ENCODE measurements around the gene MTUS2.
"Not testable (repeated sequence)": the region's sequence is repeated elsewhere in the genome, so short reads cannot be mapped to it uniquely, and the experiment has no call there.

MTUS2 gene

GRCh38 chr13:28981530-28981929 lies 161.4 kb downstream of the MTUS2 start:
- H2AFZ ChIP-seq (ENCODE audit: low read length): no peak overlapping the region
- H3F3A ChIP-seq (ENCODE audit: low read depth): no peaks in the 10 kb centered on the region
- H3K79me2 ChIP-seq (ENCODE audit: insufficient read depth, low read length): no peaks in the 10 kb centered on the region
- H3K27me3 ChIP-seq (ENCODE audit: insufficient read depth, low read length, poor library complexity, severe bottlenecking): no peaks in the 10 kb centered on the region
- no peaks in the 10 kb centered on the region for H3K9me3 ChIP-seq (ENCODE audit: insufficient read depth, low read depth, low read length)
- no peak overlapping the region for H3K4me2 ChIP-seq (ENCODE audit: low read depth, low read length, poor library complexity, severe bottlenecking)
- H3K36me3 ChIP-seq (ENCODE audit: insufficient read depth, low read length): no peaks in the 10 kb centered on the region
- no peak overlapping the region for H3K4me3 ChIP-seq (ENCODE audit: low read length, poor library complexity, severe bottlenecking)
- H3K4me1 ChIP-seq (ENCODE audit: insufficient read depth, low read length, poor library complexity, severe bottlenecking): no peaks in the 10 kb centered on the region
- no peak for TF ChIP-seq CTCF (conservative IDR thresholded peaks at IDR 0.05; ENCODE audit: low read length)
- no peak for TF ChIP-seq EZH2phosphoT487 (IDR thresholded peaks at IDR 0.05; ENCODE audit: borderline replicate concordance)
- H3K9me2 ChIP-seq (replicated peaks; ENCODE audit: low read depth, low read length): no peaks in the 10 kb centered on the region
- no peaks in the 10 kb centered on the region for H4K20me1 ChIP-seq (ENCODE audit: insufficient read depth, low read length, poor library complexity, severe bottlenecking)
- no peak overlapping the region for H3K9ac ChIP-seq (ENCODE audit: low read depth, low read length, poor library complexity, severe bottlenecking)

GRCh38 chr13:28983641-28984040 lies 163.5 kb downstream of the MTUS2 start:
- H3F3A ChIP-seq (ENCODE audit: low read depth): no peaks in the 10 kb centered on the region
- H3K36me3 ChIP-seq (ENCODE audit: insufficient read depth, low read length): no peaks in the 10 kb centered on the region
- H3K9ac ChIP-seq (ENCODE audit: low read depth, low read length, poor library complexity, severe bottlenecking): no peak overlapping the region
- no peaks in the 10 kb centered on the region for H4K20me1 ChIP-seq (ENCODE audit: insufficient read depth, low read length, poor library complexity, severe bottlenecking)
- no peaks in the 10 kb centered on the region for H3K9me2 ChIP-seq (replicated peaks; ENCODE audit: low read depth, low read length)
- no peaks in the 10 kb centered on the region for H3K79me2 ChIP-seq (ENCODE audit: insufficient read depth, low read length)
- H3K27me3 ChIP-seq (ENCODE audit: insufficient read depth, low read length, poor library complexity, severe bottlenecking): no peaks in the 10 kb centered on the region
- no peak overlapping the region for H2AFZ ChIP-seq (ENCODE audit: low read length)
- H3K4me2 ChIP-seq (ENCODE audit: low read depth, low read length, poor library complexity, severe bottlenecking): no peak overlapping the region
- TF ChIP-seq EZH2phosphoT487 (IDR thresholded peaks at IDR 0.05; ENCODE audit: borderline replicate concordance): no peak
- H3K4me3 ChIP-seq (ENCODE audit: low read length, poor library complexity, severe bottlenecking): no peak overlapping the region
- H3K4me1 ChIP-seq (ENCODE audit: insufficient read depth, low read length, poor library complexity, severe bottlenecking): no peaks in the 10 kb centered on the region
- no peaks in the 10 kb centered on the region for H3K9me3 ChIP-seq (ENCODE audit: insufficient read depth, low read depth, low read length)

- H3K4me2 ChIP-seq (ENCODE audit: low read depth, low read length, poor library complexity, severe bottlenecking): no peak overlapping the region
- no peak overlapping the region for H2AFZ ChIP-seq (ENCODE audit: low read length)
- H3K36me3 ChIP-seq (ENCODE audit: insufficient read depth, low read length): no peaks in the 10 kb centered on the region
- H4K20me1 ChIP-seq (ENCODE audit: insufficient read depth, low read length, poor library complexity, severe bottlenecking): no peaks in the 10 kb centered on the region
- H3K79me2 ChIP-seq (ENCODE audit: insufficient read depth, low read length): no peaks in the 10 kb centered on the region
- H3K9ac ChIP-seq (ENCODE audit: low read depth, low read length, poor library complexity, severe bottlenecking): no peak overlapping the region
- TF ChIP-seq CTCF (conservative IDR thresholded peaks at IDR 0.05; ENCODE audit: low read length) (no peak), EZH2phosphoT487 (IDR thresholded peaks at IDR 0.05; ENCODE audit: borderline replicate concordance) (no peak)
- H3K27me3 ChIP-seq (ENCODE audit: insufficient read depth, low read length, poor library complexity, severe bottlenecking): no peaks in the 10 kb centered on the region
- no peaks in the 10 kb centered on the region for H3K9me3 ChIP-seq (ENCODE audit: insufficient read depth, low read depth, low read length)
- no peaks in the 10 kb centered on the region for H3K9me2 ChIP-seq (replicated peaks; ENCODE audit: low read depth, low read length)
- H3K4me1 ChIP-seq (ENCODE audit: insufficient read depth, low read length, poor library complexity, severe bottlenecking): no peaks in the 10 kb centered on the region
- H3F3A ChIP-seq (ENCODE audit: low read depth): no peaks in the 10 kb centered on the region
- no peak overlapping the region for H3K4me3 ChIP-seq (ENCODE audit: low read length, poor library complexity, severe bottlenecking)
These were observed 164.2 kb downstream of the MTUS2 start for GRCh38 chr13:28984326-28984725.

DNA sequence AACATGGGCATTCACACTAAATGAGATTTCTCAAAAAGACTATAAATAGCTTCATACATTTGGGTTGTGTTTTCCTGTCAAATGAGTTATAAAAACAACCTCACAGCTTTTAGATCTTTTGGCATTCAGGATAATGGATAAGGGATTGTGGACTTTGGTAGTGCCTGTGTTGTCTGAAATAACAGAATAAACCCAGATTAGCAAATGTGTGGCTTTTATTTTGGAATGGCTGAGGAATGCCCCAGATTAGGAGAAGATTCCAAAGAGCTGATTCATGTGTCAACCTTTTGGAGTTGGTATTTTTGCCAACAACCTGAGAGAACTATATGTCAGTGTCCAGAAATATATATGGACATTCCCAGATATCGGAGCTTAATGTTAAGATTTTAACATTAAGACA lies 164.7 kb downstream of the MTUS2 start:
- H3K79me2 ChIP-seq (ENCODE audit: insufficient read depth, low read length): no peaks in the 10 kb centered on the region

GRCh38 chr13:28990378-28990777 lies 170.2 kb downstream of the MTUS2 start:
- H3K9me2 ChIP-seq (replicated peaks; ENCODE audit: low read depth, low read length); H3K4me3 ChIP-seq (ENCODE audit: low read length, poor library complexity, severe bottlenecking); H3K4me2 ChIP-seq (ENCODE audit: low read depth, low read length, poor library complexity, severe bottlenecking); H3F3A ChIP-seq (ENCODE audit: low read depth); H3K4me1 ChIP-seq (ENCODE audit: insufficient read depth, low read length, poor library complexity, severe bottlenecking); H4K20me1 ChIP-seq (ENCODE audit: insufficient read depth, low read length, poor library complexity, severe bottlenecking); H3K36me3 ChIP-seq (ENCODE audit: insufficient read depth, low read length); H3K79me2 ChIP-seq (ENCODE audit: insufficient read depth, low read length); H3K9ac ChIP-seq (ENCODE audit: low read depth, low read length, poor library complexity, severe bottlenecking); H2AFZ ChIP-seq (ENCODE audit: low read length); H3K9me3 ChIP-seq (ENCODE audit: insufficient read depth, low read depth, low read length); H3K27me3 ChIP-seq (ENCODE audit: insufficient read depth, low read length, poor library complexity, severe bottlenecking): not testable (repeated sequence)

More for the DNA sequence above, 164.7 kb downstream of the MTUS2 start:
- Histone ChIP-seq H3K9ac (ENCODE audit: low read depth, low read length, poor library complexity, severe bottlenecking) (no peak overlapping the region), H4K20me1 (ENCODE audit: insufficient read depth, low read length, poor library complexity, severe bottlenecking) (no peaks in the 10 kb centered on the region), H3K4me2 (ENCODE audit: low read depth, low read length, poor library complexity, severe bottlenecking) (no peak overlapping the region), H3K4me1 (ENCODE audit: insufficient read depth, low read length, poor library complexity, severe bottlenecking) (no peaks in the 10 kb centered on the region), H3K27me3 (ENCODE audit: insufficient read depth, low read length, poor library complexity, severe bottlenecking) (no peaks in the 10 kb centered on the region), H3K9me2 (replicated peaks; ENCODE audit: low read depth, low read length) (no peaks in the 10 kb centered on the region), H3K36me3 (ENCODE audit: insufficient read depth, low read length) (no peaks in the 10 kb centered on the region), H3K4me3 (ENCODE audit: low read length, poor library complexity, severe bottlenecking) (no peak overlapping the region), H3F3A (ENCODE audit: low read depth) (no peaks in the 10 kb centered on the region), H3K9me3 (ENCODE audit: insufficient read depth, low read depth, low read length) (no peaks in the 10 kb centered on the region), H2AFZ (ENCODE audit: low read length) (no peak overlapping the region)
- TF ChIP-seq CTCF (conservative IDR thresholded peaks at IDR 0.05; ENCODE audit: low read length) (no peak), EZH2phosphoT487 (IDR thresholded peaks at IDR 0.05; ENCODE audit: borderline replicate concordance) (no peak)
